ENCODE results near the gene FYN. TPM values are rescaled to one million over a fixed set of nuclear protein-coding genes. Genes with fewer than 3 reads are reported as not detected.

Gene FYN
- total and polyA plus RNA-seq, 2 experiments from 2014 or later, result 58.6 to 166 TPM

DNA sequence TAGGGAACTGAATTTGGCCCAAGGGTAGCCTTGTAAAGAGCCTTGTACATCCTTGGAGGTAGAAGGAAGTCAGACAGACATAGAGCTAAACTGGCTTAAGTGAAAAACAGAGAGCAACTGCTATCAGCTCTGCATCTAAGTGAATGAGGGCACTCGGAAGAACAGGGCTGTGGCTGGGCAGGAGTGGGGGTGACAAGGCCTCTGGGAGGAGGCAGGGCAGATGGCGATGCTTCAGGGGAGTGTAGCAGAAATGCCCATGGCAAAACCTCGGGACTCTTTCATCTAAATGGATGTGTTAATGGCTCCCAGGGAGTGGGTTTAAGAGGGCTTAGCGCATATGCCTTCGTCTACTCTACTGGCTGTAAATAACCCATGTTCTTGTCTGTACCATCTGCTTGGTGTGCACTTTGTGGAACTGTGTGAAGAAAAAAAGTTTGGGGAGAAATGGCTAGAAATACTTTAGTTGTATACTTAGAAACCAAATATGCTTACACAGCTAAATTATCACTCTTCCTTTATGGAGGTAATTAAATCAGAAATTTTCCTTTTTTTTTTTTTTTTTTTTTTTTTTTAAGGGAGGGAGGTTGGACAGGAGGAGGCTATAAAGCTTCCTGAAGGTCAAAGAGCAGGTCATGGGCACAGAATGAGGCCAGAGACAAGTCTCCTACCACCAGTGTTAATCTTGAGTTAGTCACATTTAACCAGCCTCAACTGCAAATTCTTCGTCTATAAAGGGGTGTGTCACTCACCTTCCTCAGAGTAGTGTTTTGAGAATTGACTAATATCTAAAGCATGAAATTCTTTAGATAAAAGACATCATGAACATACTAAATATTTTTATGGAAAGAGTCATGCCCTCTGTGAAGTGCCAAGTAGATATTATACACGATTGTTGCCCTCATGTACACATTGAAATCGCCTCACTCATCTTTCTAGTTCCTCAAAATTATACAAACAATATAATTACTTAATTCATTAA lies 60.9 kb downstream of the FYN start:
- no peak overlapping the region for H3K4me3 ChIP-seq
- no peak overlapping the region for H3K9ac ChIP-seq
- peaks cover 85% of the 10 kb centered on the region for H3K79me2 ChIP-seq (ENCODE audit: insufficient read depth)
- H3K36me3 ChIP-seq (ENCODE audit: low read depth), result 0 out of 2 replicates have a peak, but pooled peaks cover 3% of the 10 kb centered on the region
- peak; percentile 63 for DNase-seq
- in situ Hi-C loops (cut with MboI), result no loop called here
- no peaks in the 10 kb centered on the region for H3K9me3 ChIP-seq (ENCODE audit: low read depth)
- H3F3A ChIP-seq (ENCODE audit: insufficient read depth), result peaks cover 25% of the 10 kb centered on the region
- H3K9me2 ChIP-seq (ENCODE audit: insufficient read depth), result no peaks in the 10 kb centered on the region
- H3K27ac ChIP-seq, result peak overlapping the region; percentile 57
- peak overlapping the region; percentile 64 for H3K4me2 ChIP-seq (ENCODE audit: unreplicated experiment)
- H2AFZ ChIP-seq, result no peak overlapping the region
- WGBS, 2 experiments (ENCODE audit: low coverage in 1 of 2, low lambda C conversion rate in 2 of 2, missing lambda C conversion rate in 2 of 2), result 66 to 70% methylated on average over 8 of the region's 8 CpGs
- H3K4me1 ChIP-seq (ENCODE audit: insufficient read depth), result peaks cover 38% of the 10 kb centered on the region
- H3K27me3 ChIP-seq (replicated peaks; ENCODE audit: insufficient read depth), result no peaks in the 10 kb centered on the region
- no peak for TF ChIP-seq EZH2 (IDR thresholded peaks at IDR 0.05; ENCODE audit: insufficient read depth, poor library complexity, severe bottlenecking)
- no peak for TF ChIP-seq EZH2phosphoT487 (IDR thresholded peaks at IDR 0.05; ENCODE audit: insufficient read depth, low read depth)
- no peaks in the 10 kb centered on the region for H4K20me1 ChIP-seq (ENCODE audit: insufficient read depth)

DNA sequence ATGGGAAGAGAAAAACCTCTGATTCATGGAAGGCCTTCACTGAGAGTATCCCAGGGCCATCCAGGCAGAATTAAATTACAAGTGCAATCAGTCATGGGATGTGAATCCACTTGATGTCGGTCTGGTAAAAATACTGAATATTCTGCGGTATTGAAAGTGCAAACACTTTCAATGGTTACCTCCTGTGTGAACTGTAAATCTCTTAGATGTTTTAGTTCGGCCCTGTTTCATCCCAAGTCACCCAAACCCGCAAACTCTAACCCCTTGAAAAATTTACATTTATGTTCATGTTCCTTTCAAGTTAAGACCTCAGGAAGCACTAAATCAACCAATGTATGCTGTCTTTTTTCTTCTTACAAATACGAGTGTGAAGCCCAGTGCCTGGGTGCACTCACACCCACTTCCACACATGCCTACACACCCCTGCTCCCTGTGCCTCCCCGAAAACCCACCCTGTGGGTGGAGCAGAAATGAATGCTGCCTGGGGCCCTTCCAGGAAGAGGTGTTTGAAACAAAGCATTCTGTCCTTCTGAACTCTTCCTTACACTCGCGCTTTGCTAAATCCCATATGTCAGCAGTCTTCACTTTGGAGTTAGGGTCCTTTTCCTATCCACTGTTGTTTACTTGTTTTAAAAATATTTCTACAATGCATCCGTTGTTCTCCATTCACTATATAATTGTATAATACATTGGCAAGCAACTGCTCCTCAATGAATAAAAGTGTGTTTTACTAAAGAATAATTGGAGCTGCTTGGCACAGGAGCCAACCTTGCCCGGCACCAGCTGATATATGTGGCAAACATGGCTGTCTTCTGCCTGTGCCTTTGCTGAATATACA lies 62.7 kb downstream of the FYN start:
- Histone ChIP-seq H3F3A (ENCODE audit: insufficient read depth) (peaks cover 25% of the 10 kb centered on the region), H4K20me1 (ENCODE audit: insufficient read depth) (no peaks in the 10 kb centered on the region), H3K9me2 (ENCODE audit: insufficient read depth) (no peaks in the 10 kb centered on the region), H3K36me3 (ENCODE audit: low read depth) (0 out of 2 replicates have a peak, but pooled peaks cover 3% of the 10 kb centered on the region), H3K9me3 (ENCODE audit: low read depth) (no peaks in the 10 kb centered on the region), H3K4me2 (ENCODE audit: unreplicated experiment) (no peak overlapping the region), H3K27me3 (replicated peaks; ENCODE audit: insufficient read depth) (no peaks in the 10 kb centered on the region), H3K79me2 (ENCODE audit: insufficient read depth) (peaks cover 85% of the 10 kb centered on the region), H3K4me3 (no peak overlapping the region), H2AFZ (no peak overlapping the region), H3K27ac (no peak overlapping the region), H3K4me1 (ENCODE audit: insufficient read depth) (peaks cover 46% of the 10 kb centered on the region), H3K9ac (no peak overlapping the region)
- in situ Hi-C loops (cut with MboI), result no loop called here
- no peak for DNase-seq
- 92 to 96% methylated on average over 10 of the region's 10 CpGs for WGBS, 2 experiments (ENCODE audit: low coverage in 1 of 2, low lambda C conversion rate in 2 of 2, missing lambda C conversion rate in 2 of 2)
- no peak for TF ChIP-seq EZH2 (IDR thresholded peaks at IDR 0.05; ENCODE audit: insufficient read depth, poor library complexity, severe bottlenecking)
- no peak for TF ChIP-seq EZH2phosphoT487 (IDR thresholded peaks at IDR 0.05; ENCODE audit: insufficient read depth, low read depth)

DNA sequence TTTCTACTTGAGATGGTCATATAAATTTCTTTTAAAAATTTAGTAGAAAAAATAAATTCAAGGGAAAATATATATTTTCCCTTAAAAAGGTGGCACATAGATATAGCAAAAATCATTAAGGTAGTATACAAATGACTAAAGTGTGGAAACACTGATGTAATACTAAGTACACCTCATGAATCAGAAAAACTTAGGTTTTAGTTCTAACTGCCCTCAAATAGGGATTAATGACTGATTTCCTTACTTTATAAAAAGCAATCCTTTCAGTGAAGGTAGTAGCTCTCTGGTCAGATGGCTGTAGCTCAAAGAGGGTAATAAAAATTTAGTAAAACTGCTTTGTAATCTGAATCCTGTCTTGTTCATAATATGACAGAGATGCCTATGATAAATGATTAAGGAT lies 63.5 kb downstream of the FYN start:
- in situ Hi-C loops (cut with MboI), result no loop called here
- no peak overlapping the region; the same call in 1 of the 2 replicates for H3K27ac ChIP-seq
- 0 out of 2 replicates have a peak, but pooled peaks cover 3% of the 10 kb centered on the region for H3K36me3 ChIP-seq (ENCODE audit: low read depth)
- no peaks in the 10 kb centered on the region for H4K20me1 ChIP-seq (ENCODE audit: insufficient read depth)
- peaks cover 53% of the 10 kb centered on the region for H3K4me1 ChIP-seq (ENCODE audit: insufficient read depth)
- no peak overlapping the region for H2AFZ ChIP-seq
- H3K79me2 ChIP-seq (ENCODE audit: insufficient read depth), result peaks cover 85% of the 10 kb centered on the region
- H3K4me2 ChIP-seq (ENCODE audit: unreplicated experiment), result no peak overlapping the region
- H3K4me3 ChIP-seq, result no peak overlapping the region
- H3F3A ChIP-seq (ENCODE audit: insufficient read depth), result peaks cover 32% of the 10 kb centered on the region
- no peaks in the 10 kb centered on the region for H3K27me3 ChIP-seq (replicated peaks; ENCODE audit: insufficient read depth)
- no peak overlapping the region for H3K9ac ChIP-seq
- H3K9me3 ChIP-seq (ENCODE audit: low read depth), result no peaks in the 10 kb centered on the region
- no peaks in the 10 kb centered on the region for H3K9me2 ChIP-seq (ENCODE audit: insufficient read depth)
- no peak for DNase-seq
- no peak for TF ChIP-seq EZH2phosphoT487 (IDR thresholded peaks at IDR 0.05; ENCODE audit: insufficient read depth, low read depth)
- TF ChIP-seq EZH2 (IDR thresholded peaks at IDR 0.05; ENCODE audit: insufficient read depth, poor library complexity, severe bottlenecking), result no peak

DNA sequence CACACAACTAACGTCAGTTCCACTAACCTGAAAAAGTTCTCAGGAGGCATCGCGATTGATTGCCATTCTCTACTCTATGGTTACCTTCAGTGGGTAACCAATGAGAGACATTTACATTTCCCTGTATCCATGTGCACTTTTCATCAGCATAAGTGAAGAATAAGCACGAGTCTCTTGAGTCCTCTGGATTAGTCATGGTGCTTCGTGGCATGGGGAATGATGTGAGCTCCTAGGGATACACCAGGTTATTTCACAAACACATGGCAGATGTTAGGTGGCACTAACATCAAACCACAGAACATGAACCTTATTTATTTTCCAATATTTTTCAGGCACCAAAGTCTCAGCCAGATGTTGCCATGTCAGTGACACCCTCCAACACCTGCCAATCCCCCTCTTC lies 64.0 kb downstream of the FYN start:
- H3K27me3 ChIP-seq (replicated peaks; ENCODE audit: insufficient read depth), result no peaks in the 10 kb centered on the region
- no peaks in the 10 kb centered on the region for H3K9me2 ChIP-seq (ENCODE audit: insufficient read depth)
- H3K4me2 ChIP-seq (ENCODE audit: unreplicated experiment), result no peak overlapping the region
- H3K36me3 ChIP-seq (ENCODE audit: low read depth), result 0 out of 2 replicates have a peak, but pooled peaks cover 3% of the 10 kb centered on the region
- no peak overlapping the region for H3K9ac ChIP-seq
- H3K4me1 ChIP-seq (ENCODE audit: insufficient read depth), result peaks cover 58% of the 10 kb centered on the region
- no peak overlapping the region for H2AFZ ChIP-seq
- in situ Hi-C loops (cut with MboI), result no loop called here
- peaks cover 35% of the 10 kb centered on the region for H3F3A ChIP-seq (ENCODE audit: insufficient read depth)
- no peak overlapping the region for H3K4me3 ChIP-seq
- TF ChIP-seq EZH2phosphoT487 (IDR thresholded peaks at IDR 0.05; ENCODE audit: insufficient read depth, low read depth), result no peak
- TF ChIP-seq EZH2 (IDR thresholded peaks at IDR 0.05; ENCODE audit: insufficient read depth, poor library complexity, severe bottlenecking), result no peak
- peak; percentile 64 for DNase-seq
- H3K79me2 ChIP-seq (ENCODE audit: insufficient read depth), result peaks cover 85% of the 10 kb centered on the region
- no peak overlapping the region; the same call in 1 of the 2 replicates for H3K27ac ChIP-seq
- H4K20me1 ChIP-seq (ENCODE audit: insufficient read depth), result no peaks in the 10 kb centered on the region
- no peaks in the 10 kb centered on the region for H3K9me3 ChIP-seq (ENCODE audit: low read depth)
- 70 to 78% methylated on average over 5 of the region's 5 CpGs for WGBS, 2 experiments (ENCODE audit: low coverage in 1 of 2, low lambda C conversion rate in 2 of 2, missing lambda C conversion rate in 2 of 2)
